Testis (tissue), 3 donors: ENCODE data around the gene ICAM5. TPM values are rescaled to one million over a fixed set of nuclear protein-coding genes. Genes with fewer than 3 reads are reported as not detected.
A peak's percentile ranks its signal among the peaks of the same experiment; 100 is the strongest.

Experiments
- DNase-seq: peaks from one replicate; pipeline ENCODE4 v3.0.0-alpha.2; 2019
- H3K27ac ChIP-seq, 2 donors: fragments of 200-600 bp; sonication (generic); one replicate each; pipeline ENCODE4 v1.5.1; 2019
- H3K27me3 ChIP-seq: fragments of 200-600 bp; sonication (generic); one replicate; pipeline ENCODE4 v1.5.1; 2019
- H3K36me3 ChIP-seq: fragments of 200-600 bp; sonication (generic); one replicate; pipeline ENCODE4 v1.5.1; 2017; ENCODE audit warnings: low read depth; ENCODE audit errors: missing control alignments
- H3K4me1 ChIP-seq: fragments of 200-600 bp; sonication (generic); one replicate; pipeline ENCODE4 v1.5.1; 2019
- H3K4me3 ChIP-seq, 2 donors: fragments of 200-600 bp; sonication (generic); one replicate each; pipeline ENCODE4 v1.5.1; 2017 to 2019
- H3K9me3 ChIP-seq: fragments of 200-600 bp; sonication (generic); one replicate; pipeline ENCODE4 v1.5.1; 2017
- POLR2A ChIP-seq: fragments of 450-650 bp; IDR thresholded peaks from one replicate; pipeline ENCODE4 v1.6.1; 2017; ENCODE audit warnings: antibody characterized with exemption, mild to moderate bottlenecking, moderate library complexity
- WGBS, 2 donors: methylation state at CpG; one replicate each; pipeline ENCODE4 v1.1.5; 2018; 5-methylcytosine and 5-hydroxymethylcytosine counted together
- intact Hi-C: fragments of 100-400 bp; cut with DNase I; formaldehyde crosslinking; loops from one replicate; pipeline ENCODE4 v1.15.1; 2023; ENCODE audit warnings: low total_unique reads
- polyA plus RNA-seq: library from polyadenylated mRNA; stranded (reverse); fragments of 350-450 nt; fragmentation: Illumina TruSeq; extraction: RNeasy Lipid Tissue Mini Kit (QIAGEN cat#74804); gene quantifications from one replicate; pipeline ENCODE4 v1.2.3, GENCODE V29; 2014; ENCODE audit warnings: low read depth, low replicate concordance; ENCODE audit not compliant: insufficient read depth
- total RNA-seq, 2 donors: library from RNA; depleted of rRNA; stranded (reverse); fragments of >200 nt; gene quantifications; one replicate each; pipeline ENCODE4 v1.2.3, GENCODE V29; 2016
- TF ChIP-seq, protein P1 (sequence below), 3 experiments: fragments of 450-650 bp in 2 of 3; fragments of 200-600 bp in 1 of 3; sonication (generic) in 1 of 3; IDR thresholded peaks; one replicate each; pipeline ENCODE4 v1.5.1; 2016 to 2019; ENCODE audit warnings: antibody characterized with exemption in 3 of 3, mild to moderate bottlenecking in 2 of 3, moderate library complexity in 1 of 3

ICAM5 gene
- total and polyA plus RNA-seq, 3 donors from 2014 or later: 4.3 to 7.6 (median 5.4) TPM

DNA sequence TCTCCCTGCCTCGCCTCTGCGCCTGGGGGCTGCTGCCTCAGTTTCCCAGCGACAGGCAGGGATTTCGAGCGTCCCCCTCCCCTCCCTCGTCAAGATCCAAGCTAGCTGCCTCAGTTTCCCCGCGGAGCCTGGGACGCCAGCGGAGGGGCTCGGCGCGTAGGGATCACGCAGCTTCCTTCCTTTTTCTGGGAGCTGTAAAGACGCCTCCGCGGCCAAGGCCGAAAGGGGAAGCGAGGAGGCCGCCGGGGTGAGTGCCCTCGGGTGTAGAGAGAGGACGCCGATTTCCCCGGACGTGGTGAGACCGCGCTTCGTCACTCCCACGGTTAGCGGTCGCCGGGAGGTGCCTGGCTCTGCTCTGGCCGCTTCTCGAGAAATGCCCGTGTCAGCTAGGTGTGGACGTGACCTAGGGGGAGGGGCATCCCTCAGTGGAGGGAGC lies 19.6 kb upstream of the ICAM5 start:
- Histone ChIP-seq H3K9me3 (no peaks in the 10 kb centered on the region), H3K36me3 (no peaks in the 10 kb centered on the region), H3K4me3 (peak overlapping the region; percentile 49 to 60), H3K4me1 (peaks cover 13% of the 10 kb centered on the region), H3K27me3 (no peaks in the 10 kb centered on the region), H3K27ac (peak overlapping the region; percentile 76 to 77)
- 0% methylated on average over 3 to 34 of the region's 37 CpGs for WGBS, 2 donors
- TF ChIP-seq, protein P1, sequence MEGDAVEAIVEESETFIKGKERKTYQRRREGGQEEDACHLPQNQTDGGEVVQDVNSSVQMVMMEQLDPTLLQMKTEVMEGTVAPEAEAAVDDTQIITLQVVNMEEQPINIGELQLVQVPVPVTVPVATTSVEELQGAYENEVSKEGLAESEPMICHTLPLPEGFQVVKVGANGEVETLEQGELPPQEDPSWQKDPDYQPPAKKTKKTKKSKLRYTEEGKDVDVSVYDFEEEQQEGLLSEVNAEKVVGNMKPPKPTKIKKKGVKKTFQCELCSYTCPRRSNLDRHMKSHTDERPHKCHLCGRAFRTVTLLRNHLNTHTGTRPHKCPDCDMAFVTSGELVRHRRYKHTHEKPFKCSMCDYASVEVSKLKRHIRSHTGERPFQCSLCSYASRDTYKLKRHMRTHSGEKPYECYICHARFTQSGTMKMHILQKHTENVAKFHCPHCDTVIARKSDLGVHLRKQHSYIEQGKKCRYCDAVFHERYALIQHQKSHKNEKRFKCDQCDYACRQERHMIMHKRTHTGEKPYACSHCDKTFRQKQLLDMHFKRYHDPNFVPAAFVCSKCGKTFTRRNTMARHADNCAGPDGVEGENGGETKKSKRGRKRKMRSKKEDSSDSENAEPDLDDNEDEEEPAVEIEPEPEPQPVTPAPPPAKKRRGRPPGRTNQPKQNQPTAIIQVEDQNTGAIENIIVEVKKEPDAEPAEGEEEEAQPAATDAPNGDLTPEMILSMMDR (IDR thresholded peaks at IDR 0.05): no peak
- no peak for TF ChIP-seq POLR2A
- intact Hi-C loops: loop anchor here (5.0 kb wide), 1 partner anchor 47 kb away; the partner anchor contains the start of gene FDX2
- DNase-seq: peak; percentile 52

DNA sequence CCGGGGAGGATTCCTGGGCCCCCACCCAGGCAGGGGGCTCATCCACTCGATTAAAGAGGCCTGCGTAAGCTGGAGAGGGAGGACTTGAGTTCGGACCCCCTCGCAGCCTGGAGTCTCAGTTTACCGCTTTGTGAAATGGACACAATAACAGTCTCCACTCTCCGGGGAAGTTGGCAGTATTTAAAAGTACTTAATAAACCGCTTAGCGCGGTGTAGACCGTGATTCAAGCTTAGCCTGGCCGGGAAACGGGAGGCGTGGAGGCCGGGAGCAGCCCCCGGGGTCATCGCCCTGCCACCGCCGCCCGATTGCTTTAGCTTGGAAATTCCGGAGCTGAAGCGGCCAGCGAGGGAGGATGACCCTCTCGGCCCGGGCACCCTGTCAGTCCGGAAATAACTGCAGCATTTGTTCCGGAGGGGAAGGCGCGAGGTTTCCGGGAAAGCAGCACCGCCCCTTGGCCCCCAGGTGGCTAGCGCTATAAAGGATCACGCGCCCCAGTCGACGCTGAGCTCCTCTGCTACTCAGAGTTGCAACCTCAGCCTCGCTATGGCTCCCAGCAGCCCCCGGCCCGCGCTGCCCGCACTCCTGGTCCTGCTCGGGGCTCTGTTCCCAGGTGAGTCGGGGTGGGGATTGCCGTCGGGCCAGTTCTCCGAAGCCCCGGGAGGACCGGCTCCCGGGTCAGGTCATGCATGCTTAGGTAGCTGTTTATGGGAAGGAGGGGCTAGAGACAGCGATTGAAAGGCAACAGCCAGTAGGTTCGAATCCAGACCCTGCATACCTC lies 18.9 kb upstream of the ICAM5 start, which contains the start of gene ICAM1:
Gene ICAM1, plus strand, starts transcription at position 505 of the 779 bp plus-strand sequence. Its CDS starts 40 bp downstream, at position 545.
- no peak for TF ChIP-seq POLR2A
- TF ChIP-seq, protein P1 (IDR thresholded peaks at IDR 0.05): no peak
- H3K27me3 ChIP-seq: no peaks in the 10 kb centered on the region
- H3K36me3 ChIP-seq: no peaks in the 10 kb centered on the region
- no peaks in the 10 kb centered on the region for H3K9me3 ChIP-seq
- WGBS, 2 donors: 4 to 5% methylated on average over 24 to 51 of the region's 51 CpGs
- peak within 1 kb of the TSS; percentile 76 to 77 for H3K27ac ChIP-seq
- intact Hi-C loops: loop anchor here (5.0 kb wide), 1 partner anchor 46 kb away; the partner anchor contains the start of gene FDX2
- peak within 1 kb of the TSS; percentile 49 to 60 for H3K4me3 ChIP-seq
- peaks cover 13% of the 10 kb centered on the region for H3K4me1 ChIP-seq
- peak; percentile 78 for DNase-seq

DNA sequence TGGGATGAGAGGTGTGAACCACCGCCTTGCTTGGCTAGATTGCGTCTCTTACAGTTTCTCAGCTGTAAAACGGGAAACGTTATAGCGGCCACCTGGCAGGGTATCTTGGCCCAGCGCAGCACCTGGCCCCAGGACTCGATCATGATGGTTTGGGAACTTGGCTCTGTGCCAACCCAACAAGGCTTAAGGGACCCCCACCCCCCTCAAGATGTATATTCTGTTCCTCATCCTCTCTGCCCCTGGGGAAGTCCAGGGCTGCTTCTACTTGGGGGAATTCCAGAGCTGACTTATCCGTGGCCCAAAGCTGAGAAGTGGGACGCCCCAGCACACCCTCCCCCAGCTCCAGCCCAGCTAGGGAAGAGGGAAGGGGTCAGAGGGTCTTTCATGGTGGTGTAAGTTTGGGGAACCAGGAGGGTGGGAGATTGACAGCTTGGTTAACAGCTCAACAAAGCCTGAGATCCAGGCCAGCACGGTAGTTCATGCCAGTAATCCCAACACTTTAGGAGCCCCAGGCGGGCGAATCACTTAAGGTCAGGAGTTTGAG lies 18.1 kb upstream of the ICAM5 start:
- H3K4me3 ChIP-seq: peak overlapping the region; percentile 49 to 60
- TF ChIP-seq POLR2A: no peak
- TF ChIP-seq, protein P1 (IDR thresholded peaks at IDR 0.05): no peak
- no peaks in the 10 kb centered on the region for H3K36me3 ChIP-seq
- intact Hi-C loops: loop anchor here (5.0 kb wide), 1 partner anchor 46 kb away; the partner anchor contains the start of gene FDX2
- peak overlapping the region in 1 of 2 donors; percentile 77 for H3K27ac ChIP-seq
- H3K9me3 ChIP-seq: no peaks in the 10 kb centered on the region
- H3K4me1 ChIP-seq: peaks cover 13% of the 10 kb centered on the region
- 40 to 43% methylated on average over 8 to 12 of the region's 12 CpGs for WGBS, 2 donors
- no peaks in the 10 kb centered on the region for H3K27me3 ChIP-seq
- no peak for DNase-seq

DNA sequence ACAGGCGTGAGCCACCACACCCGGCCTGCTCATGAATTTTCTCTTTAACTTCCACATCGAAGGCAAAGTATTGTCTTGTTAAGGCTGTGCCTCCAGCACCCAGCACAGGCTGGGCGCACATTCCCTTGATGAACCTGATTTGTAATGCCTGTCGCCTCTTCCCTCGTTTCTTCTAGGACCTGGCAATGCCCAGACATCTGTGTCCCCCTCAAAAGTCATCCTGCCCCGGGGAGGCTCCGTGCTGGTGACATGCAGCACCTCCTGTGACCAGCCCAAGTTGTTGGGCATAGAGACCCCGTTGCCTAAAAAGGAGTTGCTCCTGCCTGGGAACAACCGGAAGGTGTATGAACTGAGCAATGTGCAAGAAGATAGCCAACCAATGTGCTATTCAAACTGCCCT lies 15.2 kb upstream of the ICAM5 start:
- no peaks in the 10 kb centered on the region for H3K9me3 ChIP-seq
- intact Hi-C loops: loop anchor here (5.0 kb wide), 1 partner anchor 43 kb away; the partner anchor contains the start of gene FDX2

More for the DNA sequence above, 15.2 kb upstream of the ICAM5 start:
- Histone ChIP-seq H3K27ac (no peak overlapping the region), H3K36me3 (no peaks in the 10 kb centered on the region), H3K4me1 (peaks cover 12% of the 10 kb centered on the region), H3K27me3 (no peaks in the 10 kb centered on the region), H3K4me3 (no peak overlapping the region)
- 89 to 95% methylated on average over 10 of the region's 10 CpGs for WGBS, 2 donors
- TF ChIP-seq, protein P1 (IDR thresholded peaks at IDR 0.05): no peak
- TF ChIP-seq POLR2A: no peak
- no peak for DNase-seq
